Activated CD4-positive, alpha-beta T cell treated with anti-CD3 and anti-CD28 coated beads for 36 hours (primary cell): ENCODE data around the gene GAL3ST2. TPM values are rescaled to one million over a fixed set of nuclear protein-coding genes. Genes with fewer than 3 reads are reported as not detected.

Experiments
- ATAC-seq: fragments of 200-7000 bp; cut with Tn5 transposase; one replicate; pipeline ENCODE4 v1.10.0; 2021; ENCODE audit warnings: mild to moderate bottlenecking, moderate library complexity
- CTCF ChIA-PET: fragments of 350-600 bp; sonication (Branson Sonifier 250); formaldehyde crosslinking; loops from one replicate; lab custom pipeline; 2021; ENCODE audit warnings: antibody characterized with exemption; lab: Charles Lee
- POLR2A ChIA-PET: fragments of 350-600 bp; sonication (Branson Sonifier 250); formaldehyde crosslinking; loops from one replicate; lab custom pipeline; 2021; ENCODE audit warnings: antibody characterized with exemption, inconsistent platforms; lab: Charles Lee
- DNase-seq: peaks from one replicate; pipeline ENCODE4 v3.0.0-alpha.2; 2020
- H3K27ac Mint-ChIP-seq: one replicate; pipeline ENCODE4 v1.8.0; 2021; ENCODE audit warnings: mixed read lengths
- H3K27me3 Mint-ChIP-seq: one replicate; pipeline ENCODE4 v1.8.0; 2021; ENCODE audit warnings: mixed read lengths
- H3K36me3 Mint-ChIP-seq: one replicate; pipeline ENCODE4 v1.8.0; 2021; ENCODE audit warnings: low read depth, mixed read lengths
- H3K4me1 Mint-ChIP-seq: one replicate; pipeline ENCODE4 v1.8.0; 2021; ENCODE audit warnings: mixed read lengths
- H3K4me3 Mint-ChIP-seq: one replicate; pipeline ENCODE4 v1.8.0; 2021; ENCODE audit warnings: mild to moderate bottlenecking, moderate library complexity, mixed read lengths
- H3K9me3 Mint-ChIP-seq: one replicate; pipeline ENCODE4 v1.8.0; 2021; ENCODE audit warnings: low read depth, mixed read lengths
- intact Hi-C, 2 experiments: fragments of 100-400 bp; cut with DNase I in 1 of 2; cut with micrococcal nuclease in 1 of 2; formaldehyde crosslinking; loops; one replicate each; pipeline versions ENCODE4 v1.14.2 to v1.15.1; 2022 to 2024; cut with DNase I, micrococcal nuclease
- total RNA-seq, 2 experiments: library from RNA; stranded (reverse); gene quantifications; one replicate each; pipeline ENCODE4 v1.2.3, GENCODE V29; 2021

Gene GAL3ST2
- total RNA-seq, 2 experiments from 2014 or later, result 0.94 to 1.0 TPM

- Mint-ChIP-seq H3K4me3 (no peak overlapping the region), H3K36me3 (peaks cover 31% of the 10 kb centered on the region), H3K4me1 (no peaks in the 10 kb centered on the region), H3K27me3 (no peaks in the 10 kb centered on the region), H3K27ac (no peak overlapping the region), H3K9me3 (no peaks in the 10 kb centered on the region)
- intact Hi-C loops, result no loop called here
- DNase-seq (no peak), ATAC-seq (no peak)
- ChIA-PET CTCF (no interaction called here), POLR2A (no interaction called here)
Measured at GRCh38 chr2:241748468-241749256, 28.0 kb upstream of the GAL3ST2 start.

DNA sequence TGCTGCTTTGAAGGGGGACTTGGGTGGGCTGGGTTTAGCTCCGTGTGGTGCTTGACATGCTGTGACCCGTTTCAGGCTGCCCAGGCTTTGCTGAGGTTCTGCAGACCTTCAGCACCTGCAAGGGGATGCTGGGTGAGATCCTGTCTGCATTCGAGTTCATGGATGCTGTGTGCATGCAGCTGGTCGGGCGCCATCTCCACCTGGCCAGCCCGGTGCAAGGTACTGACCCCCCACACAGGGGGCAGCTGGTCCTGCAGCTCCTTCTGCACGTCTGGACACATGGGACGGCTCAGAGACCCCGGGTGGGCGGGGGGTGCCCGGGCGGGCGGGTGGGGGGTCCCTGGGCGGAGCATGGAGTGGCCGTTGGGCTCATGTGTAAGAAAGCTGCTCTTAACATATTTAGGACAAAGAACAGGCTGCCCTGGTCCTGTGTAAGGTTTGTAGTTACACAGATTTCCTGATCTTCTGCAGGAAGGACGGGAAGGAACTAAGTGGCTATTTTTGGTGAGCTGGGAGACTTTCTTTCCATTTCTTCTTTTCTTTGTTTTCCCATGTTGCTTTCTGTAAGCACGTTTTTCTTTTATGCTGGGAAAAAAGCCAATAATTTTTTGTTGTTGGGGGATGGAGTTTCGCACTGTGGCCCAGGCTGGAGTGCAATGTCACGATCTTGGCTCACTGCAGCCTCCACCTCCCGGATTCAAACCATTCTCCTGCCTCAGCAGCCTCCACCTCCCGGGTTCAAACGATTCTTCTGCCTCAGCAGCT is 26.4 kb upstream of the GAL3ST2 start:
- no peak overlapping the region for H3K27ac Mint-ChIP-seq
- CTCF ChIA-PET, result no interaction called here
- no peaks in the 10 kb centered on the region for H3K4me1 Mint-ChIP-seq
- no peak for DNase-seq
- H3K4me3 Mint-ChIP-seq, result no peak overlapping the region
- no peak for ATAC-seq
- intact Hi-C loops, result no loop called here
- no peaks in the 10 kb centered on the region for H3K27me3 Mint-ChIP-seq
- POLR2A ChIA-PET, result no interaction called here
- no peaks in the 10 kb centered on the region for H3K9me3 Mint-ChIP-seq
- H3K36me3 Mint-ChIP-seq, result peaks cover 31% of the 10 kb centered on the region

DNA sequence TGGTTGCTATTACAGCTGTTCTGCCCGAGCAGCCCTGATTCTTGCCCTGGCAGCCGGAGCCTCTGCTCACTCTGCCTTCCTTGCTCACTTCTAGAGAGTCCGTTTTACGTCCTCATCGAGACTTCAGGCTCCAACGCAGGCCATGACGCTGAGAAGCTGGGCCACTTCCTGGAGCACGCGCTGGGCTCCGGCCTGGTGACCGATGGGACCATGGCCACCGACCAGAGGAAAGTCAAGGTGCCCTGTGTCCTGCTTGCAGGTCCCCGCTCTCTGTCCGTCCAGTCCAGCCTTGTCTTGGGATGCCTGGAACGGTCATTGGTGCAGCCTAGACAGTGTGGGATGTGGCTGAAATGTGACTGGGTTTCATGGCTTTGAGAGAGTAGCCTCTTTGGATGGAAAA is 25.5 kb upstream of the GAL3ST2 start:
- no peak for ATAC-seq
- CTCF ChIA-PET, result no interaction called here
- H3K27ac Mint-ChIP-seq, result no peak overlapping the region
- POLR2A ChIA-PET, result no interaction called here
- intact Hi-C loops, result no loop called here
- no peaks in the 10 kb centered on the region for H3K27me3 Mint-ChIP-seq
- H3K4me1 Mint-ChIP-seq, result no peaks in the 10 kb centered on the region
- no peak for DNase-seq
- H3K4me3 Mint-ChIP-seq, result no peak overlapping the region
- no peaks in the 10 kb centered on the region for H3K9me3 Mint-ChIP-seq
- peaks cover 23% of the 10 kb centered on the region for H3K36me3 Mint-ChIP-seq

DNA sequence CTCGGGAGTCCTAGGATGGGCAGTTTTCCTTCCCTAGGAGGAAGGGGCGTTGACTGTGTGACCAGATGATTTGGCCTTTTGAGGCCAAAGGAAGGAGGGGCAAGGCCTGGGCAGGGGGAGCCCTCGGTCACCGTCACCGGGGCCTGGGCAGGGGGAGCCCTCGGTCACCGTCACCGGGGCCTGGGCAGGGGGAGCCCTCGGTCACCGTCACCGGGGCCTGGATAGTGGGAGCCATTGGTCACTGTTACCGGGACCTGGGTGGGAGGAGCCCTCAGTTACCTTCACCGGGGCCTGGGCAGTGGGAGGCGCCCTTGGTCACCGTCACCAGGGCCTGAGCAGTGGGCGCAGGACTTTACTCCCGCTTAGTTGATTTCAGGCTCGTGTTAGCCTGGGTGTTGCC is 24.8 kb upstream of the GAL3ST2 start:
- Mint-ChIP-seq H3K4me1 (no peaks in the 10 kb centered on the region), H3K4me3 (no peak overlapping the region), H3K27ac (no peak overlapping the region), H3K36me3 (peaks cover 23% of the 10 kb centered on the region), H3K9me3 (no peaks in the 10 kb centered on the region), H3K27me3 (no peaks in the 10 kb centered on the region)
- ChIA-PET POLR2A (no interaction called here), CTCF (no interaction called here)
- no peak for DNase-seq
- ATAC-seq, result no peak
- intact Hi-C loops, result no loop called here

DNA sequence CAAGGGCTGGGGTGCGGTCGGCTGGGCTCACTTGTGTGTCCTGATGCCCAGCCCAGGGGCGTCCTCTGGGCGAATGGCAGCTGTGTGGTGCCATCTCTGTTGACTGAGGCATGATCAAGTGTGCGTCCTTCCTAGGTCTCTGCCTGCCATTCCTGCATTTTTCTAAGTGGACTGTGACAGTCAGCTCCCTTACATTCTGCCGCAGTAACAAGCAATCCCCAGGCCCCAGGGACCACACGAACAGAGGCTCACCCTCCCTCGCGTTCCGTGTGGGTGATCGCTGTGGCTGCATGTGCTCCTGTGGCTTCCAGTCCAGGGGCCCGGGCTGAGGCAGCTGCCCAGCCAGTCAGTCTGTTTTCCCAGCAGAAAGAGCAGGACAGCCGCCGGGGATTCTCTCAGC is 24.4 kb upstream of the GAL3ST2 start:
- intact Hi-C loops, result no loop called here
- no peak overlapping the region for H3K27ac Mint-ChIP-seq
- no peak for ATAC-seq
- POLR2A ChIA-PET, result no interaction called here
- no peaks in the 10 kb centered on the region for H3K4me1 Mint-ChIP-seq
- CTCF ChIA-PET, result no interaction called here
- H3K9me3 Mint-ChIP-seq, result no peaks in the 10 kb centered on the region
- no peaks in the 10 kb centered on the region for H3K27me3 Mint-ChIP-seq
- no peak for DNase-seq
- no peak overlapping the region for H3K4me3 Mint-ChIP-seq
- peaks cover 21% of the 10 kb centered on the region for H3K36me3 Mint-ChIP-seq

- H3K27me3 Mint-ChIP-seq, result no peaks in the 10 kb centered on the region
- no peak overlapping the region for H3K4me3 Mint-ChIP-seq
- H3K9me3 Mint-ChIP-seq, result no peaks in the 10 kb centered on the region
- ChIA-PET POLR2A (no interaction called here), CTCF (no interaction called here)
- no peak overlapping the region for H3K27ac Mint-ChIP-seq
- DNase-seq (no peak), ATAC-seq (no peak)
- peaks cover 23% of the 10 kb centered on the region for H3K36me3 Mint-ChIP-seq
- intact Hi-C loops, result no loop called here
- no peaks in the 10 kb centered on the region for H3K4me1 Mint-ChIP-seq
Measured at GRCh38 chr2:241752689-241753276, 23.8 kb upstream of the GAL3ST2 start.

GRCh38 chr2:241753493-241753892 is 23.1 kb upstream of the GAL3ST2 start:
- H3K27ac Mint-ChIP-seq, result no peak overlapping the region
- CTCF ChIA-PET, result interaction anchor here (0.6 kb wide), 1 partner anchor 107 kb away, joined by 4 read pairs; no protein-coding TSS in a partner anchor
- DNase-seq, result no peak

DNA sequence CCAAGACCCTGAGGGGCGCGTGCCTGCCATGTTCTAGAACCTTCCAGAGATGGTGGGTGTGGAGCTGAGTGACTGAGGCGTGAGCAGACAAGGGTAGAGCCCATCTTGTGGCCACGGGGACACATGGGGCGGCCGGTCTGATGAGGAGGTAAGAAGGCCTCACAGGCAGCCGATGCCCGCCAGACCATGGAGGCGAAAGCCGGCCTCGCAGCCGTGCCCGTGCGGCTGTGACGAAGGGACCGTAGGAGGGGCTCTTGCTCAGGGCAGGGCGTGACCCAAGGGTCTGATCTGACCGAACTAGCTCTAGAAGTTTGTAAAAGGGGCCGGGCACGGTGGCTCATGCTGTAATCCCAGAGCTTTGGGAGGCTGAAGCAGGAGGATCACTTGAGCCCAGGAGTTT is 22.6 kb upstream of the GAL3ST2 start:
- CTCF ChIA-PET, result interaction anchor here (0.6 kb wide), 1 partner anchor 106 kb away, joined by 4 read pairs; no protein-coding TSS in a partner anchor
- ATAC-seq, result no peak
- intact Hi-C loops, result no loop called here
- POLR2A ChIA-PET, result interaction anchor here (0.6 kb wide), 1 partner anchor 137 kb away, joined by 3 read pairs; no protein-coding TSS in a partner anchor
- Mint-ChIP-seq H3K27ac (no peak overlapping the region), H3K9me3 (no peaks in the 10 kb centered on the region), H3K4me1 (no peaks in the 10 kb centered on the region), H3K4me3 (no peak overlapping the region), H3K36me3 (peaks cover 22% of the 10 kb centered on the region), H3K27me3 (no peaks in the 10 kb centered on the region)
- DNase-seq, result no peak

More at GRCh38 chr2:241753493-241753892, 23.1 kb upstream of the GAL3ST2 start:
- intact Hi-C loops, result no loop called here
- Mint-ChIP-seq H3K4me1 (no peaks in the 10 kb centered on the region), H3K36me3 (peaks cover 25% of the 10 kb centered on the region), H3K4me3 (no peak overlapping the region), H3K27me3 (no peaks in the 10 kb centered on the region), H3K9me3 (no peaks in the 10 kb centered on the region)
- ATAC-seq, result no peak
- POLR2A ChIA-PET, result no interaction called here

DNA sequence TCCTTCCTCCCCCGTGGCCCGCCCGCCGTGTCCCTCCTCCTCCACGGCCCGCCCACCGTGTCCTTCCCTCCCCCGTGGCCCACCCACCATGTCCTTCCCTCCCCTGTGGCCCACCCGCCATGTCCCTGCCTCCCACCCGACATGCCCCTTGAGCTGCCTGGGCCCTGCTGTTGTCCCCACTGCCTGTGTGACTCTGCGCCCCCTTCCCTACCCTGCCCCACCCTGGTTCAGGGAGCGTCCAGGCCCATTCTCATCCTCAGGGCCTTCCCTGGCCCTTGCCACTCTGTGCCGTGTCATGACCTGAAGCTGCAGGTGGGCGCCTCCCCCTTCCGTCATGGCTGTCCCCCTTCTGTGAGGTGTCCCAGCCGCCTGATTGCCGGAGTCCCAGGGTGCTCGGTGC is 21.5 kb upstream of the GAL3ST2 start:
- Mint-ChIP-seq H3K36me3 (peaks cover 23% of the 10 kb centered on the region), H3K4me3 (no peak overlapping the region), H3K27ac (no peak overlapping the region), H3K27me3 (no peaks in the 10 kb centered on the region), H3K4me1 (peaks cover 2% of the 10 kb centered on the region), H3K9me3 (peaks cover 2% of the 10 kb centered on the region)
- ChIA-PET POLR2A (no interaction called here), CTCF (no interaction called here)
- ATAC-seq (no peak), DNase-seq (no peak)
- intact Hi-C loops, result no loop called here

DNA sequence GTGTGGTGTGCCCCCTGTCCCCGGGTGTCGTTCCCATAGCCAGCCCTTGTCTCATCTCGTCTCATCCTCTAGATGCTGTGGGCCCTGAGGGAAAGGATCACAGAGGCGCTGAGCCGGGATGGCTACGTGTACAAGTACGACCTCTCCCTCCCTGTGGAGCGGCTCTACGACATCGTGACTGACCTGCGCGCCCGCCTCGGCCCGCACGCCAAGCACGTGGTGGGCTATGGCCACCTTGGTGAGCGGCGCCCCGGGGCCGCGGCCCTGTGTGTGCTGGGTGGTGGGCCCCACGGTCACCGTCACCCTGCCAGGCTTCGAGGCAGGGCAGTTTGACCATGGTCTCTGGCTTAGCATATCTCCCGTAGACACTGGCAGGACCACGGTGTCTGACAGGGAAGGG is 20.8 kb upstream of the GAL3ST2 start:
- H3K27me3 Mint-ChIP-seq, result no peaks in the 10 kb centered on the region
- ATAC-seq, result no peak
- ChIA-PET CTCF (no interaction called here), POLR2A (no interaction called here)
- peaks cover 2% of the 10 kb centered on the region for H3K9me3 Mint-ChIP-seq
- DNase-seq, result no peak
- H3K27ac Mint-ChIP-seq, result no peak overlapping the region
- H3K4me1 Mint-ChIP-seq, result peaks cover 2% of the 10 kb centered on the region
- H3K4me3 Mint-ChIP-seq, result no peak overlapping the region
- H3K36me3 Mint-ChIP-seq, result peaks cover 25% of the 10 kb centered on the region
- intact Hi-C loops, result no loop called here

- ChIA-PET POLR2A (interaction anchor here (0.6 kb wide), 1 partner anchor 126 kb away, joined by 4 read pairs; no protein-coding TSS in a partner anchor), CTCF (no interaction called here)
- Mint-ChIP-seq H3K4me3 (no peak overlapping the region), H3K36me3 (peaks cover 22% of the 10 kb centered on the region), H3K9me3 (peaks cover 2% of the 10 kb centered on the region), H3K27ac (no peak overlapping the region), H3K27me3 (no peaks in the 10 kb centered on the region), H3K4me1 (peaks cover 17% of the 10 kb centered on the region)
- intact Hi-C loops, result no loop called here
- ATAC-seq (no peak), DNase-seq (no peak)
Measured at GRCh38 chr2:241759067-241759807, 17.4 kb upstream of the GAL3ST2 start.
